ENCODE measurements around the gene BUD23.

The BUD23 gene

DNA sequence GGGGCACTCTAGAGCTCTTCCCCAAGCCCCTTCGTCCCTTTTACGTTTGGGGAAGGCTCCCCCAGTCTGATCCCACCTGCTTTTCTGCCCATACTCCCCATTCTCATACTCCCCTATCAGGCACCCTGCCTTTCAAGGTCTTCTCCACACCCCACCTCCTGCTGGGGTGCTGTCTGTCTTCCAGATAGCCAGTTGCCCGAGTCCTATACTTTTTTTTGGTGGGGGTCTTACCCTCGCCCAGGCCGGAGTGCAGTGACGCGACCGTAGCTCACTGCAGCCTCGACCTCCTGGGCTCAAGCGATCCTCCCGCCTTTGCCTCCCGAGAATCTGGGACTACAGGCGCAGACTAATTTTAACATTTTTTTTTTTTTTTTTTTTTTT lies 56.0 kb downstream of the BUD23 start:
- Histone ChIP-seq H3K36me3 (ENCODE audit: low read depth) (peaks cover 13% of the 10 kb centered on the region), H3K9me3 (ENCODE audit: severe bottlenecking) (no peaks in the 10 kb centered on the region), H3K27ac (ENCODE audit: poor library complexity, severe bottlenecking) (peak overlapping the region; percentile 76), H3K4me3 (ENCODE audit: severe bottlenecking) (peak overlapping the region; percentile 51), H3K4me1 (ENCODE audit: insufficient read depth, poor library complexity, severe bottlenecking) (no peaks in the 10 kb centered on the region), H3K27me3 (ENCODE audit: insufficient read depth, poor library complexity, severe bottlenecking) (no peaks in the 10 kb centered on the region)
- TF ChIP-seq, protein P1, sequence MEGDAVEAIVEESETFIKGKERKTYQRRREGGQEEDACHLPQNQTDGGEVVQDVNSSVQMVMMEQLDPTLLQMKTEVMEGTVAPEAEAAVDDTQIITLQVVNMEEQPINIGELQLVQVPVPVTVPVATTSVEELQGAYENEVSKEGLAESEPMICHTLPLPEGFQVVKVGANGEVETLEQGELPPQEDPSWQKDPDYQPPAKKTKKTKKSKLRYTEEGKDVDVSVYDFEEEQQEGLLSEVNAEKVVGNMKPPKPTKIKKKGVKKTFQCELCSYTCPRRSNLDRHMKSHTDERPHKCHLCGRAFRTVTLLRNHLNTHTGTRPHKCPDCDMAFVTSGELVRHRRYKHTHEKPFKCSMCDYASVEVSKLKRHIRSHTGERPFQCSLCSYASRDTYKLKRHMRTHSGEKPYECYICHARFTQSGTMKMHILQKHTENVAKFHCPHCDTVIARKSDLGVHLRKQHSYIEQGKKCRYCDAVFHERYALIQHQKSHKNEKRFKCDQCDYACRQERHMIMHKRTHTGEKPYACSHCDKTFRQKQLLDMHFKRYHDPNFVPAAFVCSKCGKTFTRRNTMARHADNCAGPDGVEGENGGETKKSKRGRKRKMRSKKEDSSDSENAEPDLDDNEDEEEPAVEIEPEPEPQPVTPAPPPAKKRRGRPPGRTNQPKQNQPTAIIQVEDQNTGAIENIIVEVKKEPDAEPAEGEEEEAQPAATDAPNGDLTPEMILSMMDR (IDR thresholded peaks at IDR 0.05; ENCODE audit: poor library complexity, severe bottlenecking): no peak
- ATAC-seq (ENCODE audit: low read depth): no peak
- DNase-seq (ENCODE audit: low spot score): no peak

DNA sequence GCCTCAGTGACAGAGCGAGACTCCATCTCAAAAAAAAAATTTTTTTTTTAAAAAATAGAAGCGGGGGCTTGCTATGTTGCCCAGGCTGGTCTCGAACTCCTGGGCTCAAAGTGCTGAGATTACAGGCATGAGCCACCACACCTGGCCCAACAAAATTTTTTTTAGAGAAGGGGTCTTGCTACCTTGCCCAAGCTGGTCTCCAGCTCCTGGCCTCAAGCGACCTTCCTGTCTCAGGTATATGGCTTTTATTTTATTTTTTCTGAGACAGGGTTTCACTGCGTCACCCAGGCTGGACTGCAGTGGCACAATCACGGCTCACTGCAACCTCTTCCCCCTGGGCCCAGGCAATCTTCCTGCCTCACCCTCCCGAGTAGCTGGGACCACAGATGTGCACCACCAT lies 56.8 kb downstream of the BUD23 start:
- TF ChIP-seq, protein P1 (IDR thresholded peaks at IDR 0.05; ENCODE audit: poor library complexity, severe bottlenecking): no peak
- no peaks in the 10 kb centered on the region for H3K4me1 ChIP-seq (ENCODE audit: insufficient read depth, poor library complexity, severe bottlenecking)
- no peaks in the 10 kb centered on the region for H3K9me3 ChIP-seq (ENCODE audit: severe bottlenecking)
- no peak overlapping the region for H3K27ac ChIP-seq (ENCODE audit: poor library complexity, severe bottlenecking)
- DNase-seq (ENCODE audit: low spot score): no peak
- peaks cover 13% of the 10 kb centered on the region for H3K36me3 ChIP-seq (ENCODE audit: low read depth)
- no peak for ATAC-seq (ENCODE audit: low read depth)
- H3K4me3 ChIP-seq (ENCODE audit: severe bottlenecking): no peak overlapping the region
- H3K27me3 ChIP-seq (ENCODE audit: insufficient read depth, poor library complexity, severe bottlenecking): no peaks in the 10 kb centered on the region

DNA sequence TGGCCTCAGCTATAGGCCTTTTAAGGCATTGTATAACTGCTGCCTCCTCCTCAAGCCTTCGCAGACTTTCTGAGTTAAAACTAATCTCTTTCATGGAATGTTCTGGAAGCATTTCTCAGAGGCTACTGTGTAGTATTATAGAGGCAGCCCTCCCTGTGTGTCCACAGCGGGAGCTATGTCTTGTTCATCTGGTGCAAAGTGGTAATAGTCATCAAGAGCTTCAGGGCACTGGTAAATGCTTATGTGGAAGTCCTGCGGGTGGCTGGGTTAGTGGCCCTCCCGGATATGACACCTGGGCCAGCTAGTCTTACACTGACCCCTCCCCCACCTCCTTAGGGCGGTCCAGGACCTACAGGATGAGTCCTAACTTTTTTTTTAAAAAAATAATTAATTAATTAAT lies 57.4 kb downstream of the BUD23 start:
- H3K27ac ChIP-seq (ENCODE audit: poor library complexity, severe bottlenecking): no peak overlapping the region
- no peak overlapping the region for H3K4me3 ChIP-seq (ENCODE audit: severe bottlenecking)
- no peaks in the 10 kb centered on the region for H3K9me3 ChIP-seq (ENCODE audit: severe bottlenecking)
- peaks cover 13% of the 10 kb centered on the region for H3K36me3 ChIP-seq (ENCODE audit: low read depth)
- ATAC-seq (ENCODE audit: low read depth) (no peak), DNase-seq (ENCODE audit: low spot score) (no peak)
- TF ChIP-seq, protein P1 (IDR thresholded peaks at IDR 0.05; ENCODE audit: poor library complexity, severe bottlenecking): no peak
- H3K27me3 ChIP-seq (ENCODE audit: insufficient read depth, poor library complexity, severe bottlenecking): no peaks in the 10 kb centered on the region
- H3K4me1 ChIP-seq (ENCODE audit: insufficient read depth, poor library complexity, severe bottlenecking): no peaks in the 10 kb centered on the region

DNA sequence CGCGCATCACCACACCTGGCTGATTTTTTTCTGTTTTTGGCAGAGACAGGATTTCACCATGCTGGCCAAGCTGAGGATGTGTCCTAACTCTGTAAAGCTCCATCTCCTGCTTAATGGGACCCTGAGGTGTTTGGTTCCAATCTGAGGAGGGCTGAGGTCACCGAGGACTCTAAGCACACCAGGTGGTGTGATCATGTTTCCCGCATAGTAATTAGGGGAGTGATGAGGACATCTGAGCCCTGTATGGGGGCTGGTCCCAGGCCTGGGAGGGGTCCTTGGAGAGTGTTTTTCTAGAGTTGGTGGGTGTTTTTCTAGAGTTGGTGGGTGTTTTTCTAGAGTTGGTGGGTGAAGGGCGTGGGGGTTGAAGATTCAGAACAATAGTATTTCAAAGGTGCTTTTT lies 58.2 kb downstream of the BUD23 start:
- no peaks in the 10 kb centered on the region for H3K27me3 ChIP-seq (ENCODE audit: insufficient read depth, poor library complexity, severe bottlenecking)
- TF ChIP-seq, protein P1 (IDR thresholded peaks at IDR 0.05; ENCODE audit: poor library complexity, severe bottlenecking): no peak
- no peak overlapping the region for H3K4me3 ChIP-seq (ENCODE audit: severe bottlenecking)
- no peaks in the 10 kb centered on the region for H3K9me3 ChIP-seq (ENCODE audit: severe bottlenecking)
- DNase-seq (ENCODE audit: low spot score) (no peak), ATAC-seq (ENCODE audit: low read depth) (no peak)
- H3K36me3 ChIP-seq (ENCODE audit: low read depth): peaks cover 9% of the 10 kb centered on the region
- no peak overlapping the region for H3K27ac ChIP-seq (ENCODE audit: poor library complexity, severe bottlenecking)
- no peaks in the 10 kb centered on the region for H3K4me1 ChIP-seq (ENCODE audit: insufficient read depth, poor library complexity, severe bottlenecking)

DNA sequence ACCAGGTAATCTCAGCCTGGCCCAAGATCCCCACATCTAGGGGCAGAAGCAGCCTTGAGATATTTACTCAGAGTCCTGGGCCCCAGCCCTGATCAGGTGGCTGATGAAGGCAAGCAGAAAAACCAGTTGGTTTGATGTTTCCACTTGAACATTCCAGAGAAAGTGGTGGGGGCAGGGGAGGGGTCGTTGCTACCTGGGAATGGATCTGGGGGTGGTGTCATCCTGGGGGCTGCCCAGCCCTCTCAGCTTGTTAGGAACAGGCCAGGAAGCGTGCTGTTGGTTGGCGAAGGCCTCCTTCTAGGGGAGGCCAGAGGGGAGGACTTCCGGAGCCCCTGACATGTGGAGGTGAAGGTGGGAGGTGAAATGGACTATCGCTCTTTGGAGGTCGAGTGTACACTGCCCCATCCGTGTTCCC lies 58.9 kb downstream of the BUD23 start:
- DNase-seq (ENCODE audit: low spot score) (no peak), ATAC-seq (ENCODE audit: low read depth) (no peak)
- Histone ChIP-seq H3K36me3 (ENCODE audit: low read depth) (peaks cover 3% of the 10 kb centered on the region; the same call in 1 of the 2 replicates), H3K9me3 (ENCODE audit: severe bottlenecking) (no peaks in the 10 kb centered on the region), H3K4me3 (ENCODE audit: severe bottlenecking) (no peak overlapping the region), H3K4me1 (ENCODE audit: insufficient read depth, poor library complexity, severe bottlenecking) (no peaks in the 10 kb centered on the region), H3K27me3 (ENCODE audit: insufficient read depth, poor library complexity, severe bottlenecking) (no peaks in the 10 kb centered on the region), H3K27ac (ENCODE audit: poor library complexity, severe bottlenecking) (no peak overlapping the region)
- TF ChIP-seq, protein P1 (IDR thresholded peaks at IDR 0.05; ENCODE audit: poor library complexity, severe bottlenecking): no peak
